Non-pigmented ciliary epithelial cell (primary cell): Measurements from ENCODE around the gene CASQ1.
A peak's percentile ranks its signal among the peaks of the same experiment; 100 is the strongest.

Source experiments
- DNase-seq: peaks from one replicate; pipeline ENCODE4 v3.0.0-alpha.2; 2010; ENCODE audit warnings: low read depth

The CASQ1 gene

DNA sequence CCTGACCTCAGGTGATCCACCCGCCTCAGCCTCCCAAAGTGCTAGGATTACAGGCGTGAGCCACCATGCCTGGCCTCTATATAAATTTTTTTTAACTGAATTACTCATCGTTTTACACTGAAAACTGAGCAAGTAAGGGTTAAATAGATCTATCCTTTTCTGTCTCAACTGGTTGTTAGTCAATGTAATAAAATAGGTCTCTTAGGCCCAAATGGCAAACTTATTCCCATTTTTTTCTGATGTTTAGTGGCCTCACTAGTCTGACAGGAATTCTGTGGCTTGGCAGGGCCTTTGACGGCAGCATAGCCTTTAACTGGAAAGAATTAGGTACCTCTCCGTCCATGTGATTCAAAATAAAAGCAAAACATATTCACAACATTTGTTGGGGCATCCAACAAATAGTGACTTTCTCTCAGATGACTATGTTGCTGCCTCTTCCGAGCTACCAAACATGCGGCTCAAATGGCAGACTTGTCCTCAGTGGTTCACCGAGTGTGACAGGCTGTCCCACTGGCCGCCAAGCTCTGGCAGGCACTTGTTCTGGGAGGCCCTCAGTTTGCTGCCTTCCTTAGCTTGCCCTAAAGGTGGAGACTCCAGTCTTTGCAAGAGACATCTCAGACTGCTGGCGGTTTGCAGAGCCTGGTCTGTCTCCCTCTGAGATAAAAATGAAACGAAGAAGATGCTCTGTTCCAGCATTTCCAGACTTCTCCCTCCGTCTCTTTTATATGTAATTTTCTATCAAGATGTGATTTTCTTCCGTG, 21.6 kb upstream of the CASQ1 start:
- DNase-seq = no peak

- no peak for DNase-seq
Observed at GRCh38 chr1:160169553-160170399, 20.6 kb upstream of the CASQ1 start.

DNA sequence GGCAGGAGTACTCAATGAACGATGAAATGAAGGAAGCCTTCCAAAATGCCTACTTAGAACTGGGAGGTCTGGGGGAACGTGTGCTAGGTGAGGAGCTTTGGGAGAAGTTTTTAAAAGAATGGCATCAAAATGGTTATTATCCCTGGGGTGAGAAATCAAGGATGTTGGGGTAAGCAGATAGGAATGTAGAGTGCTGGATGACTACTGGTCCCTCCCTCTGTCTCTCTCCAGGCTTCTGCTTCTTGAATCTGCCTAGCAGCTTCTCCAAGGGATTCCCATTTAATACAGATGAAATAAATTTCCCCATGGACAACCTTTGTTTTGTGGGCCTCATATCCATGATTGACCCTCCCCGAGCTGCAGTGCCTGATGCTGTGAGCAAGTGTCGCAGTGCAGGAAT, 19.0 kb upstream of the CASQ1 start:
- DNase-seq = no peak

DNA sequence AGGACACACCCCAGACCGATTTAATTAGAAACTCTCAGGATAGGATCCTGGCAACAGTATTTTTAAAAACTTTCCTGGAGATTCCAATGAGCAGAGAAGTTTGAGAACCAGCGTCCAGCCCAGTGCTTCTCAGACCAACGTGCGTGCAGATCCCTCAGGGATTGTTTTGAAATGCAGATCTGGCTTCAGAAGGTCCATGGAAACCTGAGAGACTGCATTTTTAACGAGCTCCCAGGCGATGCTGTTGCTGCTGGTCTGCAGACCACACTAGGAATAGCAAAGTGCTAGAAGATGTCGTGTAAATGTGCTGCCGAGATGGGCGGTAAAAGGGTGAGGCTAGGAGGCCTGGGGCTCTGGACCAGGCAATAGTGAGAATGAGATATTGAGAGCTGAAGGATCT, 18.4 kb upstream of the CASQ1 start:
- DNase-seq = no peak

DNA sequence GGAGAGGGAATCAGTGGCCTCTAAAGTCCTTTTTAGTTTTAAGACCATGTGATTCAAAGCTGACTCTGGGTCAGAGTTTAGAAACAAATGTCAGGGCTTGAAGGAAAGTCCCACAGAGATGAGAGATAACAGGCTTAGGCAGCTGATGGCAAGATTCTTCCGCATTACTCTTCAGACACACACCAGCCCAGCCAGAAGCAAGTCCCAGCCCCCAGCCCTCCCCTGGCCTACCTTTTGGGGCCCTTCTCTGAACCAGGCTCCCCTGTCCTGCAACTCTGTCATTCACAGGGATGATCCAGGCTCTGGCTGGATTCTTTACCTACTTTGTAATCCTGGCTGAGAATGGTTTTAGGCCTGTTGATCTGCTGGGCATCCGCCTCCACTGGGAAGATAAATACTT, 13.1 kb upstream of the CASQ1 start:
- no peak for DNase-seq

DNA sequence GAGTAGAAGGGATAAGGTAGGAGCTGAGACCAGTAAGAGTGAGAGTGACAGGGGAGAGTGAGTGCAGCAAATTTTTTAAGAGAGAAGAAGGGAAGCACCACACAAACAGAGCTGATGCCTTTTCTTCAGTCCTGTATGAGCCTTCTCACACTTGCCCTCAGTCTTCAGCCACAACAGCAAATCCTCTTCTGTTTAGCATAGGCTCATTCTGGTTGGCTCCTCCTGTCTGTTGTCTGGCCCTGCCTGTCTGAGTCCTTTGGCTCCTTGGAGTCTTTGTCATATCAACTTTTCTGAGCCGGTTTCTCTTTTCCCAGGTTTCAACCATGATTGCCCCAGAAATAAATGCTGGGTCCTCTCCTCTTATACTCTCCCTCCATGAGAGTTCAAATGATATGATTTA, 12.7 kb upstream of the CASQ1 start:
- DNase-seq = no peak

- DNase-seq = no peak
Observed at GRCh38 chr1:160178731-160179130, 11.6 kb upstream of the CASQ1 start.

GRCh38 chr1:160179336-160179735, 11.0 kb upstream of the CASQ1 start:
- no peak for DNase-seq

- no peak for DNase-seq
Observed at GRCh38 chr1:160186246-160186645, 4.1 kb upstream of the CASQ1 start.

DNA sequence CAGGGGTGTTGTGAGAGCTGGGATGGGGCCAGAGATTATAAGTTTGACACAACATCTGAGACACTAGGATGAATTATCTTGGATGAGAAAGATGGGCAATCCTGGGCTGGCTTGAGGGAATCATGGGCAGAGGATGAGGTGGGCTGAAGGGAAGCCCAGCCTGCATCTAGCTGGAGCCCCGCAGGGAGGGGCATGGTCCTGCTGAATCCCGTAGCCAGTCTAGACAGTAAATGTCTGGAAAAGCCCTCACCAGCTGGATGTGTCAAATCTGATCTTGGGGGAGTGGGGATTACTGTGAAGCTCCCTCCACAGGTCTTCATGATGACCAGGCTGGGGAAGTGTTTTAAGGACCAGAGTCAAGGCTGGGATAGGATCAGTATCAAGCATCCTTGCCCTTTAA, 3.6 kb upstream of the CASQ1 start:
- DNase-seq = no peak

GRCh38 chr1:160187407-160187806, 3.0 kb upstream of the CASQ1 start:
- DNase-seq = no peak

DNA sequence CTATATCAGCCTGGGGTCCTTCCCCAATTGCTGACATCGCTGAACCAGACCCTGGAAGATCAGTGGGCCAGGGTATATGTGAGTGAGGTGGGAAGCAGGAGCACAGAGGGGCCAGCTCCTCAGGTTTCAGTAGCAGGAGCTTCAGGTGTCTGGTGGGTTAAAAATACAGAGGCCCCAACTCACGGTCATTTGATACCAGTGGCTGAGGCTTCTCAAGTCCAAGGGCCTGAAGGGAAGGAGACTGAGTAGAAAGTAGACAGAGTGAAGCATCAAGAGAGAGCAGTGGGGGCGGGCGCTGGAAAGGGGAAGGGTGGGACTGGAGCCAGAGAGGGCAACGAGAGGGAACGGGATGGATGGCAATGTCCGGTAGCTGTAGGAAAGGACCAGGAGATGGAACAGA, 2.0 kb upstream of the CASQ1 start:
- no peak for DNase-seq

- DNase-seq = no peak
Observed at GRCh38 chr1:160191756-160192155, 1.4 kb downstream of the CASQ1 start.

DNA sequence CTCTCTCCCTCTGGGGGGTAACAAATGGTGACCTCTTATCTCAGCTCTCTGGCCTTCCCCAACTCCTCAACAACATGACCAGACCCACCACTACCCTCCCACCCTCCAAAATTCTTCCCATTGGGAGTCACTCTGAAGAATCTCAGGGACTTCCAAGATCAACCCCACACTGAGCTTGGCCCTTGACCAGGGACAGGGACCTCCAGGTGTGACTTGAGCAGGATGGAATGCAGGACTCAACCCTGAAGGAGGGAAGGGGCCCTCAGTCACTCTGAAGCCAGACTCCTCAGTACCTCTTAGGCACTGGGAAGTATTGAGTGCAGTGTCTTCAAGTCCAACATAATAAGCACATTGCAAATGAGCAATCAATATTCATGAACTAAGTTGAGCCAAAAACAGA, 1.9 kb downstream of the CASQ1 start:
- no peak for DNase-seq

DNA sequence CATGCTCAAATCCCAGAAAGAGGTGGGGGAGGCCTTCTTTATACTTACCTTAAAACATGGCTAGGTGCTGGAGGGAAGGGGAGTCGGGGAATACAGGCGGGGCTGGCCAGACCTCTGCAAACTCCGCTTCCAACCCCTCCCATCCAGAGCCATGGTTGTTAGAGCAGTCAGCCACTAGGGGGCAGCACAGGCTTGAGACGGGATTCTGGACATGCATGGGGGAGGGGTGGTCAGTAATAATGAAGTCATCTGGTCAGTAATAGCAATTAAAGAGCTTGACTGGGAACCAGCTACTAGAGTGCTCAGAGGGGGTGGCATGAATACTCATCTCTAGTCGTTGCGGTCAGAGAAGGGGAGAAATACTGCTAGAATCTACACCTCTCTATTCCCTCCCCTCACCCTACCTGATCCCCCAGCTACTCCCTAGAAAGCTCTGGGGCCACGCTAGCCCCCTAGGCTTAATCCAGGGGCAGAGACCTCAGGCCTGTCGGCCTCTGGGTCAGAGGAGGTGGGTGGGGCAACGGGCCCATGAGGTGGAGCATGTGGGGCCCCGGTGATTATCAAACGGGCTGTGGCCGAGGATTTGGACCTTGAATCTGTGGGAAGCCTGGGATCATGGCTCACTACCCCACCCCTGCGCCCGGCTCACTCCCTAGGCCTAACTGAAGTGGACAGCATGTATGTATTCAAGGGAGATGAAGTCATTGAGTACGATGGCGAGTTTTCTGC, 2.9 kb downstream of the CASQ1 start:
- peak; percentile 60 for DNase-seq

GRCh38 chr1:160193832-160194736, 3.7 kb downstream of the CASQ1 start:
- DNase-seq = no peak

GRCh38 chr1:160194737-160195059, 4.3 kb downstream of the CASQ1 start:
- no peak for DNase-seq

DNA sequence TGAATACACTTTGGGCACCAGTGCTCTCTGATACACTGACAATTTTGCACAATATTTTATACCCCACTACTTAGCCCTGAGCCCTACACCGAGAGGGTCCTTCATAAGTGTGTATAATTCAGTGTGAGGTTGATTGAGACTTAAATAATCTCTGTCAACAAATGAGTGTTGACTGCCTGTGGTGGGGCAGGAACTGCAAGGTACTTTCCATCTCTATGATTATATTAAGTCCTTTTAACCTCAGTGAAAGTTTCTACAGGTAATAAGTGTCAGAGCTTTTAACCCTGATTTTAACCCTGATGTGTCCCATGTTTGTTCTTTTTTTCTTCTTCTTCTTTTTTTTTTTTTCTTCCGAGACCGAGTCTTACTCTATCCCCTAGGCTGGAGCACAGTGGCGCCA, 5.8 kb downstream of the CASQ1 start:
- DNase-seq = no peak

GRCh38 chr1:160197231-160197630, 6.9 kb downstream of the CASQ1 start:
- no peak for DNase-seq

DNA sequence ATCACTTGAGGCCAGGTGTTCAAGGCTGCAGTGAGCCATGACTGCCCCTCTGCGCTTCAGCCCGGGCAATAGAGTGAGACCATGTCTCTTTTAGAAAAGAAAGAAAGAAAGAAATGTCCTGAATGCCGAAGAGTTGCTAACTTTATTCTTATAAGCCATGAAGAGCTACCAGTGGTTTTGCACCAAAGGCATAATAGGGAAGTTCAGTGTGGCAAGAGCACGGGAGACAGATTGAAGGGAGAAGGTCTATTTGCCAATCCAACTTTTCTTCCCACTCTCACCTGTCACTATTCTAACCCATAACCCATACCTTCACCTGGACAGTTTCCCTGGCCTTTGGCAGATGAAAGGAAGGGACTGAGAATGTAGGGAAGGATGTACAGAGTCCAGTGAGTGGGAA, 10.4 kb downstream of the CASQ1 start:
- DNase-seq = no peak

DNA sequence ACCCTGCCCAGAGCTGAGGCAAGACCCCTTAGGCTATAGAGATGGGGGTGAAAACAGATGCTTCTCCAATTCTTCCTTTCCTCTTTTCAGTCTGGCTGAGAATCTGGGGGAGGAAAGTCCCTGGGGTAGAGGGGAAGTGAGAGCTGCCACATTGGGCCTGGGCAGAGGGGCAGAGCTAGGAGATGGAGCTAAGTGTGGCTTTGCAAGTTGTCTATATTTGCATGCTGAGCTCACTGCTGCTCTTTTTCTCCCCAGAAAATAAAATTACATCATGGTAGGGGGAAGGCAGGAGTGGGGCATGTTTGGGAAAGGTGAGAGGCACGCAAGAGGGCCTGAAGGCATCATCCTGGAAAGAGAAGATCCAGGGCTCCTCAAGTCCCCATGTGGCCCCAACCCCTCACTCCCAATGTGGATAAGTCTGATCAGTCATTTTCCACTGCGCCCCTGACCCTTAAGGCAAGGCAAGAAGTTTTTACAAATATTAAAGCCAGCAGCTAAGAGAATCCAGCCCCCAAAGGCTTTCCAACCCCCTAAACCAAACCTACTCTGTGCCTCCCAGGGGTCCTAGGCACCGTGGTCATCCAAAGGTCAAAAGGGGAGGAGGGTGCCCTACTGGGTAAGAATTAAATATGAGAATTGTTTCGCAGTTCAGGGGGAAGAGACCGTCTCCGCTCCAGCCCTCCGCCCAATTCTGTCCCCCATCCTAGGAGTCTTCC, 14.3 kb downstream of the CASQ1 start:
- no peak for DNase-seq
